ENCODE results near the gene PDE8B.

PDE8B gene

GRCh38 chr5:77360973-77361372, 150.5 kb downstream of the PDE8B start:
- TF ChIP-seq, protein P1, sequence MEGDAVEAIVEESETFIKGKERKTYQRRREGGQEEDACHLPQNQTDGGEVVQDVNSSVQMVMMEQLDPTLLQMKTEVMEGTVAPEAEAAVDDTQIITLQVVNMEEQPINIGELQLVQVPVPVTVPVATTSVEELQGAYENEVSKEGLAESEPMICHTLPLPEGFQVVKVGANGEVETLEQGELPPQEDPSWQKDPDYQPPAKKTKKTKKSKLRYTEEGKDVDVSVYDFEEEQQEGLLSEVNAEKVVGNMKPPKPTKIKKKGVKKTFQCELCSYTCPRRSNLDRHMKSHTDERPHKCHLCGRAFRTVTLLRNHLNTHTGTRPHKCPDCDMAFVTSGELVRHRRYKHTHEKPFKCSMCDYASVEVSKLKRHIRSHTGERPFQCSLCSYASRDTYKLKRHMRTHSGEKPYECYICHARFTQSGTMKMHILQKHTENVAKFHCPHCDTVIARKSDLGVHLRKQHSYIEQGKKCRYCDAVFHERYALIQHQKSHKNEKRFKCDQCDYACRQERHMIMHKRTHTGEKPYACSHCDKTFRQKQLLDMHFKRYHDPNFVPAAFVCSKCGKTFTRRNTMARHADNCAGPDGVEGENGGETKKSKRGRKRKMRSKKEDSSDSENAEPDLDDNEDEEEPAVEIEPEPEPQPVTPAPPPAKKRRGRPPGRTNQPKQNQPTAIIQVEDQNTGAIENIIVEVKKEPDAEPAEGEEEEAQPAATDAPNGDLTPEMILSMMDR (IDR thresholded peaks at IDR 0.05; ENCODE audit: low read depth, low read length, missing control alignments), result no peak

DNA sequence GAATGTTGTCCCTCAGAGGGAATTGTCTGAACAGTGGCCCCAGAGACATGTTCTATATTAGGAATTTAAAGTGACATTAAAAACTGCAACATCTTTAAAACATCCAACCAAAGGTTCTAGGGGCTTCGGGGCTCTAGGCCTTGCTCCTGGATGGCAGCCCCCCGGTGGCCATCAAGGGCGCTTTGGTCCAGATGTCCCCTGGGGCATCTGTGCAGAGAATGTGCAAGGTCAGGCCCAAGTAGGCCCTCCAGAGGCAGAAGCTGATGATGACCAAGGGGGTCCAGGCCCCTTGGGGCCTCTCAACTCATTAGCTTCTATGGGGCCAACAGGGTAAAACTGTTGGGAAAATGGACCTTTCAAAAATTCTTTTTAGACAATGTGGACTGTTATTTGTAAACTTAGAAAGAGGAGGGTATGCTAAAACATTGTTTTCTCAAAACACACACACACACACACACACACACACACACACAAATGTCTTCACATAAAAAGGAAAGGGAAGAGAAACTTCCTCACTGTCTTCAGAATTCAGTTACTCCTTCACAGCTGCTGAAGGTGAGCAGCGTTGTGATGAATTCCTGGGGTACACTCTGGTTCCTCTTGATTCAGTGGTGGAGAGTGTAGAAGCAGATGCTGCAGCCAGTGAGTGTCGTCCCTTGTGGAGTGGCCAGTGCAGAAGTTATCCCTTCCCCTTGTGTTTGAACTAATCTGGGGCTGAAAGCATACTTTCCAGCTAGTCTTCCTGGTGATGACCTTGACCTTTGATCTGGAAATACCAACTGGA, 156.4 kb downstream of the PDE8B start:
- TF ChIP-seq, protein P1 (IDR thresholded peaks at IDR 0.05; ENCODE audit: low read depth, low read length, missing control alignments), result no peak
- H3K4me3 ChIP-seq (replicated peaks; ENCODE audit: low read depth, low read length), result no peak overlapping the region
- no peak for DNase-seq (ENCODE audit: extremely low read depth, low read depth)

More at GRCh38 chr5:77360973-77361372, 150.5 kb downstream of the PDE8B start:
- no peak for DNase-seq (ENCODE audit: extremely low read depth, low read depth)
- H3K4me3 ChIP-seq (replicated peaks; ENCODE audit: low read depth, low read length), result no peak overlapping the region

DNA sequence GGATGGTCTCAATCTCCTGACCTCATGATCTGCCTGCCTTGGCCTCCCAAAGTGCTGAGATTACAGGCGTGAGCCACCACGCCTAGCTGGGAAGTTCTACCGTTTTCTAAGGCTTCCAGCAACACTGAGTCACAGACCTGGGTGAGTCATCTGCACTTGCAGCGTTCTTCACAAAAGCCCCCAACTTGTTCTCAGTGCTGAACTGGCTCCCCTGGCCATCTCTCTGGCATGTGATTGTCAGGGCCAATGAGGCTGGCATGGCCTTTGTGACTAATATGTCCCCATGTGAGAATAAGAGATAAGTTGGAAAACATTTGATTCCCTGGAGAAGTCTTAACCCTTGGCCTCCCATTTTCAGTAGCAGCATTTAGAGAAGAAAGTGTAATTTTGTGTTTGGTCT, 157.3 kb downstream of the PDE8B start:
- DNase-seq (ENCODE audit: extremely low read depth, low read depth), result no peak
- TF ChIP-seq, protein P1 (IDR thresholded peaks at IDR 0.05; ENCODE audit: low read depth, low read length, missing control alignments), result no peak

GRCh38 chr5:77368367-77368766, 157.9 kb downstream of the PDE8B start:
- no peak for DNase-seq (ENCODE audit: extremely low read depth, low read depth)
- TF ChIP-seq, protein P1 (IDR thresholded peaks at IDR 0.05; ENCODE audit: low read depth, low read length, missing control alignments), result no peak
- H3K4me3 ChIP-seq (replicated peaks; ENCODE audit: low read depth, low read length), result no peak overlapping the region

More for the DNA sequence above, 157.3 kb downstream of the PDE8B start:
- no peak overlapping the region for H3K4me3 ChIP-seq (replicated peaks; ENCODE audit: low read depth, low read length)

- H3K4me3 ChIP-seq (replicated peaks; ENCODE audit: low read depth, low read length), result no peak overlapping the region
- TF ChIP-seq, protein P1 (IDR thresholded peaks at IDR 0.05; ENCODE audit: low read depth, low read length, missing control alignments), result no peak
- no peak for DNase-seq (ENCODE audit: extremely low read depth, low read depth)
These were observed 159.1 kb downstream of the PDE8B start for GRCh38 chr5:77369566-77369965.

- DNase-seq (ENCODE audit: extremely low read depth, low read depth), result no peak
- no peak overlapping the region for H3K4me3 ChIP-seq (replicated peaks; ENCODE audit: low read depth, low read length)
These were observed 164.2 kb downstream of the PDE8B start for GRCh38 chr5:77374686-77375085.

More at GRCh38 chr5:77374686-77375085, 164.2 kb downstream of the PDE8B start:
- TF ChIP-seq, protein P1 (IDR thresholded peaks at IDR 0.05; ENCODE audit: low read depth, low read length, missing control alignments), result no peak

Measured in HFF-Myc (cell line).